ENCODE data around the gene INTS6.

Gene INTS6, protein sequence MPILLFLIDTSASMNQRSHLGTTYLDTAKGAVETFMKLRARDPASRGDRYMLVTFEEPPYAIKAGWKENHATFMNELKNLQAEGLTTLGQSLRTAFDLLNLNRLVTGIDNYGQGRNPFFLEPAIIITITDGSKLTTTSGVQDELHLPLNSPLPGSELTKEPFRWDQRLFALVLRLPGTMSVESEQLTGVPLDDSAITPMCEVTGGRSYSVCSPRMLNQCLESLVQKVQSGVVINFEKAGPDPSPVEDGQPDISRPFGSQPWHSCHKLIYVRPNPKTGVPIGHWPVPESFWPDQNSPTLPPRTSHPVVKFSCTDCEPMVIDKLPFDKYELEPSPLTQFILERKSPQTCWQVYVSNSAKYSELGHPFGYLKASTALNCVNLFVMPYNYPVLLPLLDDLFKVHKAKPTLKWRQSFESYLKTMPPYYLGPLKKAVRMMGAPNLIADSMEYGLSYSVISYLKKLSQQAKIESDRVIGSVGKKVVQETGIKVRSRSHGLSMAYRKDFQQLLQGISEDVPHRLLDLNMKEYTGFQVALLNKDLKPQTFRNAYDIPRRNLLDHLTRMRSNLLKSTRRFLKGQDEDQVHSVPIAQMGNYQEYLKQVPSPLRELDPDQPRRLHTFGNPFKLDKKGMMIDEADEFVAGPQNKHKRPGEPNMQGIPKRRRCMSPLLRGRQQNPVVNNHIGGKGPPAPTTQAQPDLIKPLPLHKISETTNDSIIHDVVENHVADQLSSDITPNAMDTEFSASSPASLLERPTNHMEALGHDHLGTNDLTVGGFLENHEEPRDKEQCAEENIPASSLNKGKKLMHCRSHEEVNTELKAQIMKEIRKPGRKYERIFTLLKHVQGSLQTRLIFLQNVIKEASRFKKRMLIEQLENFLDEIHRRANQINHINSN

DNA sequence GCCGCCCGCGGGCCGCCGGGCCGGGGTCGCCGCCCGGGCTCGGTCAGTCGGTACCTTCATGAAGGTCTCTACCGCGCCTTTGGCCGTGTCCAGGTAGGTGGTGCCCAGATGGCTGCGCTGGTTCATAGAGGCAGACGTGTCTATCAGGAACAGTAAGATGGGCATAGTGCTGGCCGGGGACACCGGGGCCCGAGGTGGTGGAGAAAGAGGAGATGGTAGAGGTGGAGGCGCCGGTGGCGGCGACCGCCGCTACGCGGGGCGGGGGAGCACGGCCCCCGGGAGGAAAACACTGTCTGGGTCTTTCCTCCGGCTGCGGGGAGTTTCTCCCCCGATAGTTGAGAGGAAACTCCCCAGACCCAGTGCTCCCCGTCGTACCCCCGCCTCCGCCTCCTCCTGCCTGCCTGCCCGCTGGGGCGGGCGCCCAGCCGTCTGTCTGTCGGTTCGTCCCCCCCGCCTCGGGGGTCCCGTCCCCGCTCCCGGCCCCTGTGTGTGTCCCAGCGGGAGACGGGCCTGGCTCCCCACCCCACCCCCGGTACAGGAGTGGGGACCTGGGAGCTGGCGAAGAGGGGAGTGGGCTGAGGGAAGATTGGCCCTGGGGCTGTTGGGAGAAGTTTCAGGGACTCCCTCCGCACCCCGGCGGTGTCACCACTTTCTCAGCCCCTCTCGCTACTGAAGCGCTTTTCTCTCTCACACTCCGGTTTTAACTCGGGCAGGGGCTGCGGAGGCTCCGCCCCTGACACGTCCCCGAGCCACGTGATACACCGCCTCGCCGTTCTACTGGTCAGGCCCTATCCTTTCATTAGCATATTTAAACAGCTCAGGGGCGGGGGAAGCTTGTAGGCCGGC lies at the start of gene INTS6:
TSS of gene INTS6 (minus strand) at position 676 of the 846 bp plus-strand sequence. CDS start at position 165, 511 bp downstream.
- in situ Hi-C loops (cut with MboI; ENCODE audit: low sequenced_read_pairs), result no loop called here

DNA sequence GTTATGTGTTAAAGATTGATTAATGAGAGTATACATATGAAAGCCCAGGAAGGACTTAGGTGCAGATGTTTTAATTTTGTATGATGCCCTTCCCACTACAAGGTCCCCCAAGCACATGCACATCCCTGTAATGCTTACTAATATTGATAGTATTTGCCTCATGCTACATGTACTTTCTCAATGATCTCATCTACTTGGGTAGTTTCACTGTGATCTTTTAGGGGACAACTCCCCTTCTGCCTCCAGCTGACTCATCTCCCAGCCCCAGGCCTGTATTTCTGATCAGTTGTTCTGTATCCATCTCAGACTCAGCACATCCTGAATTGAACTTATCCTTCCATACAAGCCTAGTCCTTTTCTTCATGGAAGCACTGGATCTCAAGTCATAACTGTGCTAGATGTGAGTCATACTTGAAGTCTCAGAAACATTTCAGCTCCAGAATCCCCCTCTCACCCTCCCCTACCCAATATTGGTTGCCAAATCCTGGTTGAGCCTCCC lies 49.4 kb upstream of the INTS6 start:
- in situ Hi-C loops (cut with MboI; ENCODE audit: low sequenced_read_pairs), result no loop called here

DNA sequence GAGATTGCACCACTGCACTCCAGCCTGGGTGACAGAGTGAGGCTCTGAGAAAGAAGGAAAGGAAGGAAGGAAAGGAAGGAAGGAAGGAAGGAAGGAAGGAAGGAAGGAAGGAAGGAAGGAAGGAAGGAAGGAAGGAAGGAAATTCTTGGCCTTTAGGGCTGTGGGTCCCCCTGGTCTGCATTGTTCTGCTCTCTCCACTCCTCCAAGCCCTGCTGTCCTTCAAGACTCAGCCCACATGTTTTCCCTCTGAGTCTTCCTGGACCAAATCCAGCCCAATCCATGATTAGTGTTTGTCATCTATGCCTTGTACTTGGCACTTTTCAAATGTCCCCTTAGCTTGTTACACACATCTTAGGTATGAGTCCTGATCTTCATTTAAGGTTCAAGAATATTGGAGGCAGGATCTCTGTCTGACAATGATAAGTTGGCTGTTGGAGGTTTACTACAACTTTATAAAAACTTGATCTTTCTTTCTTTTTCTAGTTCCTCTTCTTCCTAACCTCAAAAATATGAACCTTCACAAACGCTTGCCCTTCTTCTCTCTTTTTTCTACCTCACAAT lies 48.8 kb upstream of the INTS6 start:
- in situ Hi-C loops (cut with MboI; ENCODE audit: low sequenced_read_pairs), result no loop called here

GRCh38 chr13:51501096-51501495 lies 48.3 kb upstream of the INTS6 start:
- in situ Hi-C loops (cut with MboI; ENCODE audit: low sequenced_read_pairs), result no loop called here

DNA sequence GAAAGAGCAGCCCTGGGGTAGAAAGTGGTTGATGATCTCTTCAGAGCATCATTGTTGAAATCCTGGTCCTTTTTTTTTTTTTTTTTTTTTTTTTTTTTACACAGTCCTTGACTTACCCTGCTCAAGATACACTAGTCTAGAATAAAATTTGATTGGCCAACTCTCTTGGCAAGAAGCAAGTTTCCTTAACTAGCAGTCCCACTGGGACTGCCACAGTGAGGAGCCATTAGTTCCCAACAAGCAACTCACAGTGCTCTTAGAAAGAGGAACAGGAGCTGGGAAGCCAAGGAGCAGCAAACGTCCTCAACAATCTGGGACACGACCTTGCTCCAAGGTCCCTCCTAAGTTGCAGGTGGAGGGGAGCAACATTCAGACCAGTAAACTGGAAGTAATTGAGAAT lies 47.9 kb upstream of the INTS6 start:
- in situ Hi-C loops (cut with MboI; ENCODE audit: low sequenced_read_pairs), result no loop called here

DNA sequence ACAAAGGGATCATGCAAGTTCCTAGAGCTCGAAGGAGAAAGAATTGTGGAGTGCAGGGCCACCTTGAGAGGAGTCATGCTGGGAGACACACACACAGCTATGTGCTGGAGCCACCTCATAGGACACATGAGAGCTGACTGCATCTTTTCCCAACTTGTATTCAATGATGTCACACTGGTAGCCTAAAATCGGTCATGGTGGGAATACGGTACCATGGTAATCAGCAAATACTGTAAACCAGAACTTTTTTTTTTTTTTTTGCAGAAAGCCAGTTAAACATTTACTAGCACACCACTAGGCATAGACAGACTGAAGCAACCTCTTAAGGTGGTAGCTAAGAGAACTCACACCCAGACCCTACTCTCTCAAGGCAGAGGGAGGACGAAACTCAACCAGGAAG lies 47.0 kb upstream of the INTS6 start:
- in situ Hi-C loops (cut with MboI; ENCODE audit: low sequenced_read_pairs), result no loop called here

GRCh38 chr13:51495316-51495715 lies 42.5 kb upstream of the INTS6 start:
- in situ Hi-C loops (cut with MboI; ENCODE audit: low sequenced_read_pairs), result no loop called here

DNA sequence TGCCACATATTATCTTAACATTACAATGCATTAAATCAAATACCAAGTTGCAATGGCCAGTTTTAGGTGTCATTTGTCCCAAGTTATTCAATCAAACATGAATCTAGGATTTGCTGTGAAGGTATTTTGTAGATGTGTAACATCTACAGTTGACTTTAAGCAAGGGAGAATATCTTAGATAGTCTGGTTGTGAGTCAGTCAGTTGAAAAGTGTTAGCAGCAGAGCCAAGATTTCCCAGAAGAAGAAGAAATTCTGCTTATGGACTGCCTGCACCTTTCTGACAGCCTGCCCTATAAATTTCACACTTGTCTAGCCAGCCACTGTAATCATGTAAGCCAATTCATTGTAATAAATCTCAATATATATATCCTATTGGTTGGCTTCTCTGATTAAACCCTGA lies 41.3 kb upstream of the INTS6 start:
- in situ Hi-C loops (cut with MboI; ENCODE audit: low sequenced_read_pairs), result no loop called here

DNA sequence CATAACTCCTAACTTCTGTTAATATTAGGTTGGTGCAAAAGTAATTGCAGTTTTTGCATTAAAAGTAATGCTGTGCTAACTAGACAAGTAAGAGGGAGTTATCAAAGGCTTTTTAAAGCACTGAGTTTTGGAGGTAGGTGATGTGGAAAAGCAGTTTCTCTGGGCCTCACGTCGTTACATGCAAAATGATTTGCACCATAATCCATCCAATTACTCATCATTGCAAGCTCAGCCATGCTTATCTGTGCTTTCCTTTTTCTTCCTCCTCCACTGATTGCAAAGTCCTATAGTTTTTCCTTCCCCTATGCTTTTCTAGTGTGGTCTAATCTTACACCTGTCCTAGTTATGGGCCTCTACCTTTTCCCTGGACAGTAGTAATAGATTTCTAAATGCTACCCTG lies 35.4 kb upstream of the INTS6 start:
- in situ Hi-C loops (cut with MboI; ENCODE audit: low sequenced_read_pairs), result no loop called here

DNA sequence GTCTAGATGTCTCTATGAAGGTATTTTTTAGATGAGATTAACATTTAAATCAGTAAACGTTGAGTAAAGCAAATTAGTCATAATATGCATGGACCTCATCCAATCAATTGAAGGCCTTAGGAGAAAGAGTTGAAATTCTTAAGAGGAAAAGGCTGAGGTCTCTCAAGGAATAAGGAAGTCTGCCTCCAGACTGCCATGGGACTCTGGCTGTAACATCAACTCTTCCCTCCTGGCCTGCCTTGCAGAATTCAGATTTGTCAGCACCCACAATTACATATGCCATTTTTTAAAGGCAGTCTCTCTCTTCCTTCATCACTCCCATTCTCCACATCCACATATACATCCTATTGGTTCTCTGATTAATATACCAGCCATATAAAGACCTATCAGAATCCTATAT lies 28.8 kb upstream of the INTS6 start:
- in situ Hi-C loops (cut with MboI; ENCODE audit: low sequenced_read_pairs), result no loop called here

- in situ Hi-C loops (cut with MboI; ENCODE audit: low sequenced_read_pairs), result no loop called here
Measured at GRCh38 chr13:51479199-51479523, 26.3 kb upstream of the INTS6 start.

DNA sequence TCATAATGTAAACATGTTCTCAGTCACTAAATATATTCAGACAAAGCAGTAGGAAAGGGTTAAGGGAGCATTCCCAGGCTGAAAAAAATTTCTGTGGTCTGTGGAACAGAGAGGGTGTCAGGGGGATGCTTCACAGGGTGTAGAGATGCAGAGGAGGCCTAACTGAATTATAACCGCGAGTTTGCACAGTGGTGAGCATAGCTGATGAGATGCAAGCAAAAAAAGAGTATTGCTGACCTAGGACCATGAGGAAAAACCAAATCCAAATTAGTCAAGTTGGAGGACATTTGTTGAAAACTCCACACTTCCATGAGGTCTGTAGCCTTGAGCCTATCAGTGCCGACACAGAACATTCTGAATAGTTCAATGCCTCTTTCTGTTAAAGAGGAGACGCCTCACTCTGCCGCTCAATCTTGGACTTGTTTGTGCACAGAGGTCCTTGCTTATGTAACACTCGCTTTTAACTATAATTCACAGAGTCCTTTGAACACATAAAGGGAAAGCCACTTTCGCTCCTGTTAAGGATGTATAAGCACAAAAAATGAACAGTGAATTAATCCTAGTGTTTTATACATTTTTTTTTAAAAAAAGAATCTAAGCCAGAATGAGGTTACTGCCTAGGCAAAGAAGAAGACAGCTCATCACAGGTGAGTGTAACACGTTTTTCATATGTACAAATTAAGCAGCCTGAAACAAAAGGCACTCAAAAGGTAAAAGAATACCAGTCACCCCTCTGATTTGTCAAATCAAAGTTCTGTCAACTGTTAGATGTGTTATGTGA lies 25.8 kb upstream of the INTS6 start:
- in situ Hi-C loops (cut with MboI; ENCODE audit: low sequenced_read_pairs), result no loop called here

GRCh38 chr13:51477653-51478324 lies 25.0 kb upstream of the INTS6 start:
- in situ Hi-C loops (cut with MboI; ENCODE audit: low sequenced_read_pairs), result no loop called here

DNA sequence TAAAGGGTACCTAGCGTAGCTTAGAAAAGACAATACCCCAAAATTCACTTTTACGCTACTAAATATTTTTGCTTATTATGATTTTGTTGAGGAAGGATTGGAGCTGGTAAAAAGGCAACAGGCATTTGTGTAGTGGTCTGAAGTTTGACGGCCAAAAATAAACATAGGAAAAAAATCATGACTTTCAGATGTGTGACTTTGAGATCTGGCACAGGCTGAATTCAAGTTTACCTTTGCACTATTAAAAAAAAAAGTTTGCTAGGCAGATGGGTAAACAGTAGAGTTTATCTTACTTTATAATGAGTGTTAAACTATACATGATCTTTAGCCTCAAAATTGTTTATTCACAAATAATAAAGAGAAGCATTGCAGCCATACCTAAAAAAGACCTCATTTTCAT lies 24.3 kb upstream of the INTS6 start:
- in situ Hi-C loops (cut with MboI; ENCODE audit: low sequenced_read_pairs), result no loop called here

- in situ Hi-C loops (cut with MboI; ENCODE audit: low sequenced_read_pairs), result no loop called here
Measured at GRCh38 chr13:51475727-51476501, 23.1 kb upstream of the INTS6 start.

DNA sequence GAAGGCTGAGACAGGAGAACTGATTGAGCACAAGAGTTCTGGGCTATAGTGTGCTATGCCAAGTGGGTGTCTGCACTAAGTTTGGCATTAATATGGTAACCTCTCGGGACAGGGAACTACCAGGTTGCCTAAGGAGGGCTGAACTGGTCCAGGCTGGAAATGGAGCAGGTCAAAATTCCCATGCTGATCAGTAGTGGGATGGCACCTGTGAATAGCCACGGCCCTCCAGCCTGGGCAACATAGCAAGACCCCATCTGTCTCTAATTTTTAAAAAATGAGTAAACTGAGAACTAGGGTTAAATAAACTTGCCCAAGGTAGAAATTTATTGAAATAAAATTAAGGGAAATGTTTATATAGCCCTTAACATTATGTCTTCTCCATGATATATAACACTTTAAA lies 17.0 kb upstream of the INTS6 start:
- in situ Hi-C loops (cut with MboI; ENCODE audit: low sequenced_read_pairs), result no loop called here

DNA sequence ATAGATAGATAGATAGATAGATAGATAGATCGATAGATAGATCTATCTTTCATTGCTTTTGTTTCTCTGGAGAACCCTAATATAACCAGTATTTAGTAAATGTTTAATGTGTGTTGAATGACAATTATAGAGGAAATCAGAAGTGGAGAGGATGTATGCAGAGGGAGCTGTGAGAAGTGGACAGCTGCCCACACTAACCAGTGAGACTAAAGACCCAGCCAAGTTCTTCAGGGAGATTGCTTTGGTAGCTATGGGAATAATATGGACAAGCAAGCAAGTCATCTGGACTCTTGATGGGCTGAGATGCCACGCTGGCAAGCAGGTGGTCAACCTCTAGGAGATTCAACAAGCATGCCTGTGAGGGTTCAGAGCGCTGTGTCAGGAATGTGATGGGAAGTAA lies 14.9 kb upstream of the INTS6 start:
- in situ Hi-C loops (cut with MboI; ENCODE audit: low sequenced_read_pairs), result no loop called here

- in situ Hi-C loops (cut with MboI; ENCODE audit: low sequenced_read_pairs), result no loop called here
Measured at GRCh38 chr13:51465124-51465523, 12.3 kb upstream of the INTS6 start.

Data from hTERT RPE-1 (cell line).